HG03432 (cell line): ENCODE results near the gene BCHE.

Experiments used
- ATAC-seq: cut with Tn5 transposase; IDR thresholded peaks from one replicate; pipeline ENCODE4 v1.9.1; 2021; ENCODE audit warnings: mild to moderate bottlenecking, moderate library complexity; ENCODE audit not compliant: unreplicated experiment

The BCHE gene

GRCh38 chr3:165754219-165755007, 82.8 kb downstream of the BCHE start:
- no peak for ATAC-seq

DNA sequence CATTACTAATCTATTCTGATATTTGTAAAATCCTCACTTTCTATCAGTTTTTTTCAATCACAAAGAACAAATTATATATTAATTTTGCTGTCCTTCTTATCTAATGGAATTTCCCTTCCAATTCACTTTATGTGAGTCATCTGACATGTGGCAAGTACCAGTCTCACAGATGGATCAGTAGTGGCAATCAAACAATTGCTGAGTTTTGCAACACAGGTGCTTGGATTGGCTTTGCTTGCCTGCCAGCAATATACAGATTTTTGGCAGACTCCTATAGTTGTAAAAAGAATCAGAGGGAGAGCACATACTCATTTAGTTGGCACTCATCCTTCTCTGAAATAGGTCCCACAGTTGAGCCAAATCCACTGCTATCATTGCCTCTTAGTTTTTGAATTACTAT, 83.7 kb downstream of the BCHE start:
- ATAC-seq = no peak

GRCh38 chr3:165751637-165752036, 85.6 kb downstream of the BCHE start:
- no peak for ATAC-seq

DNA sequence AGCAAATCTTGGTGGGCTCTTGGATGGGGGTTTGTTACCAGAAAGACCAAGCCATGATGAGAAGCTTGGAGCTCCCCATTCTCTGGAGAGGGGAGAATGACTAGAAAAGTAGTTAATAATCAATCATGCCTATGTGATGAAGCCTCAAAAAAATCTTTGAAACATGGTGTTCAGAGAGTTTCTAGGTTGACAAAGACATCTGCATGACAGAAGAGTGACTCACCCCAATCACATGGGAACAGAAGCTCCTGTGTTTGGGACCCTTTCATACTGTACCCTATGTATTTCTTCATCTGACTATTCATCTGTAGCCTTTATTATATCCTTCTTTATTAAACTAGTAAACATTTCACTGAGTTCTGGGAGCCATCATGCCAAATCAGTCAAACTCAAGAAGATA, 87.4 kb downstream of the BCHE start:
- no peak for ATAC-seq

DNA sequence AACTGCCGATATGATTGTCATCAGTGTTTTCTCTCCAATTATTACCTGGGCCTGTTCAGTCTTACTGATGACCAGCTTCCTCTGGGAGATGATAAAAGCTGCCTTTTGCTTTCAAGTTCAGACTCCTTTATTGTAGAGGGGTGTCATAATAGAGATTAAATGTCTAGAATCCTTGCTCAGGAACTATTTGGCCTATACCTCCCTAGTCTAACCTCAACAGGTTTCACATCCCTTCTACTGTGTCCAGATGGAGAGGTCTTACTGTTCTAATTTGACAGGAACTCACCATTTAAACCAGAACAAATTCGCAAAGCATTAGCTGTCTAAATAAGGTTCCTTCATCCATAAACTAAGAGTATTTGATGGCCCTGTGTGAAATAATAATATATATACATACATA, 88.0 kb downstream of the BCHE start:
- no peak for ATAC-seq

DNA sequence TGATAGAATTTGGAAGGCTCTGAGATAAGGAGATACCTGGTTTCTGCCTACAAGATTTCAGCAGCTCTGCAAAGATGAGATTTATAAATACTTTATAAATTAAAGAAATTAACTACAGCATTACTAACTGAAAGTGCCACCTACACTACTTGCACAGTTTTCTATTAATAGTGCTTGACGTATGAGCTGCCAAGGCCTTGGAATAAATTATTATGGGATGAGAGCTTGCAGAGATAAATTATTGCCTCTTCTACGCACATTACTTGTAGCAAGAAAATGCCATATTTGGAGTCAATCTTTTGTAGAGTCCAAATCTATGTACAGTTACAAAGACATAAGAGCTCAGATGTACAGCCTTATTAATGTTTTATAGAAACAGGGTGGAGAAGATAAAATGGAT, 89.1 kb downstream of the BCHE start:
- no peak for ATAC-seq

DNA sequence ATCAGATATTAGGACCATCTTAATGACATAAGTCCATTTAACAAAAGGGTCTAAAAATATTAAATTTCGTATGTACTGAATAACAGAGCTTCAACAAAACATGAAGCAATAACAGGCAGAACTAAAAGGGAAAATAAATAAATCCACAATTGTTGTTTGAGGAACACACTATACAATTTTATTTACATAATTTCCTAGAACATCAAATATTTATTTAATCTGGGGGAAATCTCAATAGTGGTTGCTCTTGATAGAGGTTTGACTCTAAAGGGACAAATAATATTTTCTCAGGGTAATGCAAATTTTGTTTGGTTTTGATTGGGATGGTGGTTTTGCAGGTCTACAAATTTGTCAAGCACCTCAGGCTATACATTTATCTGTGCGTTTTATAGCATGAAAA, 90.3 kb downstream of the BCHE start:
- ATAC-seq = no peak

DNA sequence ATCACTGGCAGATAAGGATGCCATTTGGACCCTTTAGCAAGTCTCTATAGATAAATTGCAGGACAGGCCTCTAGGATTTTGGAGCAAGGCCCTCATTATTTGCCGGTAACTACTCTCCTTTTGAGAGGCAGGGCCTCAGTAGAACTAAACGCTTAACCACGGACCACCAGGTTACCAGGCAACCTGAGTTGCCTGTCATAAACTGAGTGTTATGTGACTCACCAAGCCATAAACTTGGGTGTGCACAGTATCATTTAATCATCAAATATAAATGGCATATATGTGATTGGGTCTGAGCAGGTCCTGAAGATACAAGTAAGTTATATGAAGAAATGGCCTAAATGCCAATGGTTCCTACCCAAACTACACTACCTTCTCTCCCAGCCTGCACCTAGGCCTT, 93.2 kb downstream of the BCHE start:
- no peak for ATAC-seq

- ATAC-seq = no peak
Observed at GRCh38 chr3:165742351-165742750, 94.9 kb downstream of the BCHE start.

DNA sequence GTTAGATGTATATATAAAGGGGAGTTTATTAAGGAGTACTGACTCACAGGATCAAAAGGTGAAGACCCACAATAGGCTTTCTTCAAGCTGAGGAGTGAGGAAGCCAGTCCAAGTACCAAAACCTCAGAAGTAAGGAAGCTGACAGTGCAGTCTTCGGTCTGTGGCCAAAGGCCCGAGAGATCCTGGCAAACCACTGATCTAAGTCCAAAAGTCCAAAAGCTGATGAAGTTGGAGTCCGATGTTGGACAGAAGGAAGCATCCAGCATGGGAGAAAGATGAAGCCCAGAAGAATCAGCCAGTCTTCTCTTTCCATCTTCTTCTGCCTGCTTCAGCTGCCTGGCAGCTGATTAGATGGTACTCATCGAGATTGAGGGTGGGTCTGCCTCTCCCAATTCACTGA, 107.5 kb downstream of the BCHE start:
- no peak for ATAC-seq

- no peak for ATAC-seq
Observed at GRCh38 chr3:165728924-165729323, 108.3 kb downstream of the BCHE start.

DNA sequence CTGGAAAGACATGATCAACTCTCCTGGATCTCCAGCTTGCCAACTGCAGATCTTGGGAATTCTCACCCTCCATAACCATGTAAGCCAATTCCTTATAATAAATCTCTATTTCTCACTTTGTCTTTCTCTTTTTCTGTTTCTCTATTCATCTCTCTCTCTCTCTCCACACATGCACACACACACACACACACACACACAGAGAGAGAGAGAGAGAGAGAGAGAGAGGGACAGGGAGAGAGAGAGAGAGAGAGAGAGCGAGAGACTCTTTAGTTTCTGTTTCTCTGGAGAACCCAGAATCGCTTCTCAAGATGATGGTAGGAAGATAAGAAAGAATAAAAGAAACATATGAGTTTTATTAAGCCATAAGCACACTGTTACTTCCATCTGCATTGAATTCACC, 111.9 kb downstream of the BCHE start:
- ATAC-seq = no peak
